DMS53 (cell line): ENCODE data around the gene GAL3ST3.

Experiments
- DNase-seq: peaks from one replicate; lab custom pipeline; 2025; lab: John Stamatoyannopoulos, UW

GAL3ST3 gene

GRCh38 chr11:66069715-66070603, 21.0 kb upstream of the GAL3ST3 start, which contains the start of gene PACS1:
Gene PACS1 (plus strand): TSS chr11:66070272. CDS start chr11:66070487, 215 bp downstream.
- DNase-seq, result peak; percentile 90

GRCh38 chr11:66068923-66069714, 20.2 kb upstream of the GAL3ST3 start:
- DNase-seq, result peak; percentile 65

- DNase-seq, result peak; percentile 85
Measured at GRCh38 chr11:66068154-66068821, 19.3 kb upstream of the GAL3ST3 start.

GRCh38 chr11:66067640-66068039, 18.7 kb upstream of the GAL3ST3 start:
- no peak for DNase-seq

GRCh38 chr11:66066751-66067150, 17.8 kb upstream of the GAL3ST3 start:
- no peak for DNase-seq

GRCh38 chr11:66064571-66064970, 15.6 kb upstream of the GAL3ST3 start:
- DNase-seq, result no peak

- no peak for DNase-seq
Measured at GRCh38 chr11:66063900-66064299, 14.9 kb upstream of the GAL3ST3 start.

GRCh38 chr11:66062408-66062807, 13.4 kb upstream of the GAL3ST3 start:
- no peak for DNase-seq

GRCh38 chr11:66061268-66061667, 12.3 kb upstream of the GAL3ST3 start:
- DNase-seq, result no peak

- no peak for DNase-seq
Measured at GRCh38 chr11:66059966-66060680, 11.2 kb upstream of the GAL3ST3 start.

GRCh38 chr11:66056501-66056900, 7.5 kb upstream of the GAL3ST3 start:
- DNase-seq, result no peak

GRCh38 chr11:66055021-66055420, 6.1 kb upstream of the GAL3ST3 start:
- no peak for DNase-seq

GRCh38 chr11:66052664-66052982, 3.7 kb upstream of the GAL3ST3 start:
- DNase-seq, result no peak

- peak; percentile 99 for DNase-seq
Measured at GRCh38 chr11:66051766-66052663, 3.1 kb upstream of the GAL3ST3 start, which contains the start of gene SF3B2. Gene SF3B2 (plus strand): TSS chr11:66052364. CDS start chr11:66052385, 21 bp downstream.

GRCh38 chr11:66051371-66051765, 2.4 kb upstream of the GAL3ST3 start:
- DNase-seq, result peak; percentile 67

- peak; percentile 43 for DNase-seq
Measured at GRCh38 chr11:66050581-66051231, 1.7 kb upstream of the GAL3ST3 start.

GRCh38 chr11:66047541-66048365, 1.2 kb downstream of the GAL3ST3 start:
- no peak for DNase-seq

GRCh38 chr11:66046901-66047300, 2.1 kb downstream of the GAL3ST3 start:
- no peak for DNase-seq

- peak; percentile 92 for DNase-seq
Measured at GRCh38 chr11:66045177-66045639, 3.8 kb downstream of the GAL3ST3 start.
